NOMO-1 (cell line): ENCODE measurements around the gene PDZRN3.

Experiments
- DNase-seq, 2 experiments: peaks; one replicate each; lab custom pipeline; 2025; ENCODE audit not compliant: unreplicated experiment in 2 of 2; lab: John Stamatoyannopoulos, UW

The PDZRN3 gene

DNA sequence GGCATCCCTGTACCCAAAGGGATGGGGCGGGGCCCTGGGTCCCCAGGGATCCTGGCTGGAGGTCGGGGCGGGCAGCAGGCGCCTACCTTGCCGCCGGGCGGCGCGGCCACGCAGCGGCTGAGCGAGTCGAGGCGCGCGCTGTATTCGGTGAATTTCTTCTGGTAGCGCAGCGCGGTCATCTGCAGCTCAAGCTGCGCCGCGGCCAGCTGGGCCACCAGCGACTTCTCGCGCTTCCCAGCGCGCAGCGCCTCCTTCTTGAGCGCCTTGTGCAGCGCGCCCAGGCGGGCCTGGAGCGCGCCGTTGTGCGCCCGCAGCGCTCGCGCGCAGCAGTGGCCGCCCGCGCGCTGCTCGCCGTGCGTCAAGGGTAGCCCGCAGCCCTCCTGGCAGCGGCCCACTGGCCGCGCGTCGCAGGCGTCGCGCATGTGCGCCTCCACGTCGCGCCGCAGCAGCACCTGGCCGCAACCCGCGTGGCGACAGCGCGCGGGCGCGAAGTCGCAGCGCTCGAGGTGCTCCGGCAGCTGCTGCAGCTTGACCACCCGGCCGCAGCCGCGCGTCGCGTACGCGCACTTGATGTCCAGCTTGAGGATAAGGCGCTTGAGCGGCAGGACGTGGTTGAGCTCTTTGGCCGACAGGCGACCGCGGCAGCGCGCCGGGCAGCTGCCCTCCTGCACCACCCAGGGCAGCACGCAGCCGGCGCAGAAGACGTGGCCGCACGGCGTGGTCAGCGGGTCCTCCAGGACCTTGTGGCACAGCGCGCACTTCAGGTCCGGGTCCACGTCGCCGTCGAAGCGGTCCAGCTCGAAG, 522 bp downstream of the PDZRN3 start:
- no peak for DNase-seq

DNA sequence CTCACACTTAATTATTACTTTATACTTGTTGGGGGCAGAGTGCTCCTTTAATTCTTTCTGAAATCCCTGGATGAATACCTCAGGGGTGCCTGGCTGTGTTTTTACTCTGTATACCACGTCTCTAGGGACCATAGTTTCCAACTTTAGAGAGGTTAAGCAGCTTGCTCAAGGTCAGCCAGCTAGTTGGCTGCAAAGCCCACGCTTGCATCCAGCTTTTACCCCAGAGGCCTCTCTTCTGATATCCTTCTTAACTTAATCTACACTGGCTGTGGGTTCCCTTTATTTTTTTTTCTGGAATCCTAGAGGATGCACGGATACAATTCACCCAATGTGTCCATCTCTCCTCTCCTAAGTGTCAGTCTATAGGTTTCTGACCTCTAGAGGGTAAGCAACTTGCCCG, 1.4 kb downstream of the PDZRN3 start:
- no peak for DNase-seq

DNA sequence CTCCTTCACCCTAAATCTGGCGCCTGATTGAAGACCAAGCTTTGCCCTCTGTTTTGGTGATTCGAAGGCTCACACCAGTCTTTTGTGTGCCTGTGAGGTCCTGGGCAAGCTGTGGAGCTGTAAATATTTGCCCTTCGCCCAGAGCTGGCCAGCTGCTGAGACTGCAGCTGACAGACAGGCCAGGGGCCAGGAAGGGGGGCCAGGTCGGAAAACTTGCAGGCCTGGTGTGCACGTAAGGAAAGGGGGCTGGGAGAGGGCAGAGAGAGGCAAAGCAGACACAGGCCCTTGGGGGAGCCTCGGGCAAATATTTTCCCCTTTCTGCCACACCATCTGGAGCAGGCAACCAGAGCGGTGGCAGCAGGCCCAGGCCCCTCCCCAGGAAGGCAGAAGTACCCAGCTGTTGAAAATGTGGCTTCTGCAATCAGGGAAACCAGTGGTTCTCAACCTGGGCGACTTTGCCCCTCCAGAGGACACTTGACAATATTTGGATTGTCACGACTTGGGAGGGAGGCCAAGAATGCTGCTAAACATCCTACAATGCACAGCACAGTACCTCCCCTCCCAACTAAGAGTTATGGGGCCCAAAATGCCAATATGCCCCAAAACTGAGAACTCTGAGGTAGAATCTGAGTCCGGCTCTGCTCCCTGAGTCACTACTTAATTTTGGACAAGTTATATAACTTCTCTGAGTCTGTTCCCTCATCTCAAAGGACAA, 2.5 kb downstream of the PDZRN3 start:
- DNase-seq = no peak

DNA sequence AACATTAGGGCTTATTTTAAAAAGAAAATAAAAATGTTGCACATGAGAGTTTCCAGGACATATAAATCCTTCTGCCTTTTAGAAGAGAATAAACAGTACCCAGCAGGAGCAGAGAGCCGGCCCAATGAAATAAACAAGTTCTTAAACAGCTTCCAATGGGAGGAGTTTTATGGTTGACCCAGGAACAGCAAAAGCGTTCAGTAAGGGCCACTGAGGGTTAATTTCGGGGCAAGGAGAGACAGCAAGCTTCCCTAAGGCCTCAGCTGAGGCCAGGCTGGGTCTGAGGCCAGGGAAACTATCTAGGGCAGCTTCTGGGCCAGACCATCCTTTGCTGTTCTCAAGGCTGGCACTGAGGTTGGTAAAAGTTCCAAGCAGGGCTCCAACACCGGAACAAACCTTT, 3.4 kb downstream of the PDZRN3 start:
- DNase-seq = no peak

DNA sequence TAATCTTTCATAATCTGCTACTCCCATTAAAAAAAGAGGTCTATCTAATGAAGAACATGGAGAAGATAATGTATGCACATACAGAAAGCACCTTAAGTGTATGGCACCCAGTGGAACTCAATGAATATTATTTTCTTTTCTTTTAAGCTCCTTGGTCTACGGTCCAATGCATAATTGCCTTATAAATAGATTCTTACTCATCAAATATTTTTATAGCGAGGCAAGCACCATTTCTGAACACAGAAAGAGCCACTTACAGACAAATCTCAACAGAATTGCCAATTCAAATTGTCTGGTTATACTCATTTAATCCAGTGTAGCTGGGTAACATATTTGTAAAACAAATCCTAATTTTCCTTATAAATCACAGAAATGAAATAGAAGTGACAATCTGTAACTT, 6.3 kb downstream of the PDZRN3 start:
- DNase-seq = no peak

DNA sequence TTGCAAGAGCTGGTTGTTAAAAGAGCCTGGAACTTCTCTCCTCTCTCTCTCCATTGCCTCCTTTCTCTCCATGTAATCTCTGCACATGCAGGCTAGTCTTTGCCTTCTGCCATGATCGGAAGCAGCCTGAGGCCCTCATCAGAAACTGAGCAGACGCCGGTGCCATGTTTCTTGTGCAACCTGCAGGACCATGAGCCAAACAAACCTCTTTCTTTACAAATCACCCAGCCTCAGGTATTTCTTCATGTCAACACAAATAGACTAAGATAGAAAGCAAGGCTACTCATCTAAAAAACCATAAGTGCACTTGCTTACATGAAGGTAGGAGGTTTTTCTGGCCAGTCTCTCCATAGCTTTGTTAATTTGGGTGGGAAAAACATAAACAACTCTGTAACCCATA, 8.7 kb downstream of the PDZRN3 start:
- no peak for DNase-seq

DNA sequence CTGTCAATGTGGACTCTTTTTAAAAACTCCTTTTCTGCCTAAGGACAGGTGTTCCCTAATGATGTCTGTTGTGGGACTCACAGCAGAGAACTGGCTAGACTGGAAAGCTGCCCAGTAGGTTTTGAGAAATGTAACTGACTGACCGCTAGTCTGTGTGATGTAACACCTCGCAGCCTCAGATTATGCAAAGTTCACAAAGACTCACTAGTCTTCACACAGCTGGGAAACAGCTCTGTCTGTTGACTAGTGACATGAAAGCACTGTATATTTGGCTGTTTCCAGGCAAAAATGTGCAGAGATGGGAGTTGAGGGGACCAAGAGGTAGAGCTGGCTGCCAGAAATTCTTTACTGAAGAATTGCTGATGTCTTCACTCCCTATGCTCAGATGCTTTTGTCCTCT, 10.3 kb downstream of the PDZRN3 start:
- DNase-seq = no peak

DNA sequence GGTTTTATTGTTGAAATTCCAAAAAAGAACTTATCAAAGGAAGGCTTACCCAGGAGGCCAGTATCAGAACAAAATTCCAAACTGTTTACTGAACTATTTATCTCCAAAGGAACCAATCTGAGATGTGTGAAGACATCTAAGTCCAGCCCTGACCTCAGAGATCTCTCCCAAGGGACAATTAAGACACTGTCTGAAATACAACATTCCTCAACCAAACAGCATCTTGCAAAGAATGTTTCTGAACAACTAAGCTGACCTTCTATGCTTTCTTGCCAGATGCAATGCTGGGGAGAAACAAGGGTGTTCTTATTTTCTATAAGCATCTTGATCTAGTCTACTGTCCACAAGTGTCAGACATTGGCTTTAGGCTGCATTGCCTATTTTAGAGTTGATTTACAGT, 13.6 kb downstream of the PDZRN3 start:
- no peak for DNase-seq

DNA sequence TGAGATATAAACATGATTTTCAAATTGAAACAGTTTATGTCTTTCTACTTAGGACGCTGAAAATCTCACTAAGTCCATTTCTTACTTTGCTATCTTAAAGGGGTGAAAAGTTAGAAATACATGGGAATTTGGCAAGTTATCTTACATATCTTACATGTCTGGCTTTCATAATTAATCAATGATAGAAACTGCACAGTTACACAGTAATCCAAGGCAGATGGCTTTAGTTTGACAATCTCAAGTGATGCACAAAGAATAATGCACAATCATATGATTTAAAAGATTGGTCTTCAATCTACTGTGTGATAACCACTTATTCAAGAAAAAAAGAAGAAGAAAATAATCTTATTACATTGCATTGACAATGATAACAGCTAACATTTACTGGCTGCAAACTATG, 14.2 kb downstream of the PDZRN3 start:
- no peak for DNase-seq

DNA sequence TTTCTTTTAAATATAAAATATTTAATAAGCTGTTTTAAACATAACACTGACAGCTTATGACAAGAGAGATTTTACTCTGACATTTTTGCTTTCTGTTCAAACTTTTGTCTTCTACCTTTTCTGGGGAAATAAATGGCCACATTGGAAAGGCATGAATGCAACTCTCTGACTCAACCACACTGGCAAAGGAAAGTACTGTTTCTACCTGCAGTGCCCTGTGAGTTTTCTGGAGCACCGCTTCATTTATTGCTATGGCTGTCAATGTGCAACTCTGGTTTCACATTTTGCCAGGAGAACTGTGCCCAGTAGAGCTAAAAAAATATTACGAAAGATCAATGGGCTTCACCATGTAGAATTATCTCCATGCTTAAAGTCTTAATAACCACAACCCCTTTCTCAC, 15.1 kb downstream of the PDZRN3 start:
- DNase-seq = no peak

DNA sequence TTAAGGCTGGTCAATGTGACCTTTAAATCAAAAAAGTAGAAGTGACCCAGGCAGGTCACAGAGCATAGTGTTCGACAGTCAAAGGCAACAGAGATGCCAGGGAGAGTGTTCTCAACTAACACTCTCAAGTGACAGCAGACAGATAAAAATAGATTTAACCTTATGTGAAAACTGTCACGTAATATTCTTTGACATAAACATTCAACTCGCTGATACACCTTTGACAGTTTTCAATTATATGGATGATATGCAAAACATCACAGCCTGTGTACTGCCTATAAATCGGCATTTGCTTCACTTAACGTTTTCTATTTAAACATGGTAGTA, 15.5 kb downstream of the PDZRN3 start:
- no peak for DNase-seq

DNA sequence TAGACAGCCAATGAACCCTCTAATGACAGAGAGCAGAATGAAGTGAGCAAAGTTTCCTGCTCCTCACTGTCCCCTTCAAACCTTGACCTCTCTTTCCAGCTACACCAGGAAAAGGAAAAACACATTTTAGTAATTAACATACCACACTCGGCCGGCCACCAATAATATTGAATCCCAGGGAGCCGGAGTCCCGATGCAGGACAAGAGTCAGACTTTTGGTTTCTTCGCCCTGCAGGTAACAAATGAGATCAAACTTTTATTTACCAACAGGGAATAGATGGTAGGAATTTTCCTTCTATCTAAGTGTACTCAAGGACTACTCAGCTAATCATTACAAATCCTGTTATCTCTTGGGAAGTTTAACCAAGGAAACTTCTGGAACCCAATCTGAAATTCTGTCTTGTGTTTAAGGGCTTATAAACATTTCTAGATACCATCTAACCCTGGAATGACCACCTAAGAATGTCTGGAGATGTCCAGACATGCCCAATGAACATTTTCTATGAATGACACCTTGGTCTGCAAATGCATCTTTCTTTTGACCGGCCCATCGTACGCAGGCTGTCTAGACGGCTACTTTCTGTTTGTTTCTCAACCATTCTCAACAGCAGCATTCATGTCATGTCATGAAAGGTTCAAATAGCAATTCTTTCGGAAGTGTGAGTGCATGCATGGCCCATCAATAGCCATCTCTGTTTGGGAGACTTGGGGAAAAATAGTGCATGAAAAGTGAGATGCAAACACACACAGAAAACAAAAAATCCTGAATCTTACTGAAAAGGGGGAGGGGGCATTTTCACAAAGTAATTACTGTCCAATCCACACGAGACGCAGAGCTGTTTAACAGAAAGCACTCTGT, 16.1 kb downstream of the PDZRN3 start:
- no peak for DNase-seq

DNA sequence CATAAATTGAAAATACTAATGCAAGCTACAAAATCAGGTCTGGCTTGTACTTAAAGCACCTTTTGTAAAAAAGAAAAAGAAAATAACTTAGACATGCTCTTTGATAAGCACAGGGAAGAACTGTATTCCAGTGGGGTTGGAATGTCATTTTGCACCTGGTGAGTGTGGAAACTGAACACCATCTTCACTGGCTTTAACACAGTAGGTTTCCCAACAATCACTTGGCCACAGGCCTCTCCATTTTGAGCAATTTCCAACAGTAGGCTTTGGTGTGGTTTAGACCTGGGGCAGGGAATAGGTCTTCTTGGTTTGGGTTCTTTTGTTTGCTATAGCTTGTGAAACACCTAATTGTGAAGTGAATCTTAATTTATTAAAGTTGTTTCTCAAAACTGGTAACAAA, 18.9 kb downstream of the PDZRN3 start:
- no peak for DNase-seq

DNA sequence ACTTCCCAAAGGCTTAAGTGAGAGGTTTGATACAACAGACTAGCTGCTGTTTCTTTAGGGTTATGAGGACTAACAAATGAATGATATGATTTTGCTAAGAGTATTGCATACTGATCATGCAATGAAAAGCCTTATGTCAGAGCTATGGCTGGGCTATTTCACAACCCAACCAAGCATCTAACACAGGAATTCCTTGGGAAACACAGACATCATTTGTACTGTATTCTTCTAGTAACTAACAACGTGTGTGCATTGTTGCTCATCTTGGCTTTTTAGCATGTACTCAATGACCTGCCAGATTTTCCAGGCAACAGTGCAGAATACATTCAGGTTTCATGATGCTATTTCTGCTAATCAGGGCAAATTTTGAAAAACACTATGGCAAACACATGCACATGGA, 19.3 kb downstream of the PDZRN3 start:
- no peak for DNase-seq

DNA sequence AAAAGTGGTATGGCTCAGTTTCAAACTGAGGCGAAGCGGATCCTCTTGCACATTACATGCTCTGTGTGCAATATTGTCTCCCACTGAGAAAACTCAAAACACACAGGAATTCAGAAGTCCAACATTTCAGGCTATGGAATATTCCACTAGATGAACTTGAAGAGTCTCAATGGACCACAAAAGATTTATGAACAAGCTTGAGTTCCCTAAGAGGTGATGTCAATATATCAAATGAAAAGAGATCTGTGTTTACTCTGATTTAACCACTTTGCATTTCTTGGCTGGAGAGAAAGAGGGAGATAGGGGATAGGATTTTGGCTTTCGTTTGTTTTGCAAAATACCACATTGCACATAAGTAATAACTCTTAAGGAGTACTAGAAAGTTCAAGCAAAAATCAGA, 20.3 kb downstream of the PDZRN3 start:
- DNase-seq = no peak

DNA sequence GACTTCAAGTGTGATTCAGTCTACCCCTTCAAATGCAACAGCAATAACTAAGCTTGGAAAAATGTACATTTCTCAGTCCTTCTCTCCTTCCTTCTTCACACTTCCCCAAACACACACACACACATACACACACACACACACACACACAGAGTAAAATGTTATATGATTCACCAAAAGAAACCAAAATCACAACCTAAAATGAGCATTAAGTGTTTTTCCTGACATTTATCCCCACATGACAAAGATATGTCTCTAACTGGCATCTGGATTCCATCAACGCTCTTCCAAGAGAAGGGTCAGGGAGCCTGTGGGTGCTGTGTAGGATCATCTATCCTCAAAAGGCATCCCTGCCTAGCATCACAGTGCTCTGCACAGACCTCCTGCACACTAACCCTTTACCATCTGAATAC, 21.0 kb downstream of the PDZRN3 start:
- no peak for DNase-seq

DNA sequence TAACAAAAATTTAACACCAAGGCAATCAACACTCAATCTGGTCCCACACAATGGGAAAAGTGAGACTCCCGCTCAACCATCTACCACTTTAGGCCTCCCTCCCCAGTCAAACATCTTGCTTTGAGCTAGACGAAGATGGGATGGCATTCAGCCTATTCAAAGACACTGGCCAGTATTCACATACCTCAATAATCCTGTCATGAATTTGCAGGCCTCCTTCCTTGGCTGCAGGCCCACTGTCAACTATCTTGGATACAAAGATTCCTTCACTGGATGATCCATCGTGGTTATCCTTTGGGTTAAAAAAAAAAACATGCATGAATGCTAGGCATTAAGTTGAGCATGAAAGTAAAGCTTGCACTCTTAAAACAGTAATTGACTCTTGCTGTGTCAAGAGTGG, 22.6 kb downstream of the PDZRN3 start:
- no peak for DNase-seq

DNA sequence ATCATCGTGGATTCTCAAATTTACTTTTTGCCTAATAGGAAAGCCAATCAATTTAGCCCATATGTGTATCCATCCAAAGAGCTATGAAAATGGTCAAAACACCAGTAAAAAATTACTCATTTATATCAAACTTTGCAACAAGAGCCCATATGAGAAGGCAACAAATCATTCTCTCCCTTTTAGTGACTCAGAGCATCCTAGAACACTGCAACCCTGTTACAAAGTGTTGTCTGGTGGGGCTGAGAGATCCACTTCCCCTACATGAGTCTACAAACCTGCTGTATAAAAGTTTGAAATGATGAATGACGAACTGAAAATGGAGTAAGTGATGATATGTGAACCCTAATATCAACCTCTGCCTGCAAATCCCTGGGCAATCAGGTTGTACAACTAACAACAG, 23.3 kb downstream of the PDZRN3 start:
- DNase-seq = no peak

DNA sequence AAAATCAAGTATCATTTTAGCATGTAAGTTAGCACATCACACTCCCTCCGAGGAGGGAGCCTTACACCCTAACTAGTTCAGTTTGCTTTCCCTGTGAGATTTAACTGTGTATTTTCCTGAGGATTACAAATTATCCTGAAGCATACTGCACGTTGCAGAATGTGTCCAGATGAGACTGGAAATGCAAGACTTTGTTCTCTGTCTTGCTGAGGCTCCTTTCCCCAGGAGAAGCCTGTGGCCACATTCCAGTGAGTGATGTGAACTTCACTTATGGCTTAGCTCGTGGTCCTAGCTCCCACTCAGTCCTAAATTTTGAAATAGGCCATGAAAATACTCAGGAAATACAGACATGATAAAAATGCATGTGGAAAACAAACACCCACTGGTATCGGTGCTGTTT, 23.7 kb downstream of the PDZRN3 start:
- no peak for DNase-seq

DNA sequence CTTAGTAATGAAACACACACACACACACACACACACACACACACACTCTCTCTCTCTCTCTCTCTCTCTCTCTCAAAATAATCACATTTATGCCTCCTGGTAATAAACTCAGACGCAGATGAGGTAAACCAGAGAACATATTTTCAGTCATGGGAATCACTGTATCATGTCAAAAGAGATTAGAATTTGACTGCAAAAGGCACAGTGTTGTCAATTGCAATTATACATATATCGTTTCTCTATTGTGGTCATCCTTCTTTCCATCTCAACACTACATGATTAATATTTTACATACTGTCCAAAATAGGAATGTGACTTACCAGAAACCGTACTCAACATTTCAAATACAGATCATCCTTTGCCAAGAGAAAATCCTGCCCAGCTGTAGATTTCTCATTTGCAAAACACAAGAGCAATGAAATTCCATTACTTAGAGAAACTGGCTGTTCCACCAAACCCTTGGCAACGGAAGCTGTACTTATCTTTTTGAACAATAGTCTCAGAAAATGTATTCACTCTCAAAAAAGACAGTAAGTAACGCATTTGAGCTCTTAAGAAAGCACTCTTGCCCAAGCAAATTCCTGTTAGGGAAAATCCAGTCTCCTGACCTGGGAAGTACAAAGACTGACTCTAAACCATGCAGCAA, 24.3 kb downstream of the PDZRN3 start:
- no peak for DNase-seq

DNA sequence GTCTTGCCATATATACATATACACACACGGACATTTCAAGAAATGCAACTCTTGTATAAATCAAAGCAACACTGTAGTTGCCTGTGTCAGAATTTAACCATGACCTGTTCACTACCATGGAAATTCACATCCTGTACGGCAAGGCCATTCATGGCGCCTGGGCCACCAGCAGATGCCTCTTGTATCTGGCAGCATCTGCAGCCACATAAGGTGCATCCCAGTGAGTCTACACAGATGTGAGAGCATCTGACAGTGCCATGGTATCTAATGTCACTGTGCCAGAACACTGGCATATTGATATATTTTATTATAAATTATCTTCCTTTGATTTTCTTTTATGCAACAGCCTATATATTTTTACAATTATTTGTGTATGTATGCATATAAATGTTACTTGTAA, 25.1 kb downstream of the PDZRN3 start:
- DNase-seq = no peak
